Peyer's patch (tissue), 4 donors: Measurements from ENCODE around the gene TM4SF18. TPM values are rescaled to one million over a fixed set of nuclear protein-coding genes. Genes with fewer than 3 reads are reported as not detected.

Experiments
- DNase-seq, 3 donors: peaks; one replicate each; pipeline ENCODE4 v3.0.0-alpha.2; 2017 to 2019
- H3K27ac ChIP-seq, 4 donors: fragments of 200-600 bp; sonication (generic); one replicate each; pipeline ENCODE4 v1.5.1; 2016 to 2019
- H3K27me3 ChIP-seq, 2 donors: fragments of 200-600 bp; sonication (generic); one replicate each; pipeline ENCODE4 v1.5.1; 2019
- H3K36me3 ChIP-seq, 3 donors: fragments of 200-600 bp; sonication (generic); one replicate each; pipeline ENCODE4 v1.5.1; 2016 to 2019
- H3K4me1 ChIP-seq, 4 donors: fragments of 200-600 bp; sonication (generic); one replicate each; pipeline ENCODE4 v1.5.1; 2016 to 2019
- H3K4me3 ChIP-seq, 4 donors: fragments of 200-600 bp; sonication (generic); 1 replicate in 3 of 4; 2 replicates in 1 of 4; pipeline ENCODE4 v1.5.1; 2016 to 2019; ENCODE audit warnings: mild to moderate bottlenecking in 1 of 4
- H3K9me3 ChIP-seq, 4 donors: fragments of 200-600 bp; sonication (generic); one replicate each; pipeline ENCODE4 v1.5.1; 2016 to 2019; ENCODE audit warnings: mild to moderate bottlenecking in 1 of 4
- POLR2A ChIP-seq, 2 donors: fragments of 450-650 bp; IDR thresholded peaks; one replicate each; pipeline ENCODE4 v1.5.1; 2017; ENCODE audit warnings: antibody characterized with exemption in 2 of 2, mild to moderate bottlenecking in 2 of 2, moderate library complexity in 2 of 2
- total RNA-seq, 4 donors: library from RNA; depleted of rRNA; stranded (reverse); fragments of >200 nt; gene quantifications; one replicate each; pipeline ENCODE4 v1.1.0, GENCODE V29; 2016
- TF ChIP-seq, protein P1 (sequence below), 6 experiments: fragments of 450-650 bp in 4 of 6; fragments of 200-600 bp in 2 of 6; sonication (generic) in 1 of 6; IDR thresholded peaks; one replicate each; pipeline ENCODE4 v1.5.1; 2017 to 2019; ENCODE audit warnings: antibody characterized with exemption in 6 of 6, mild to moderate bottlenecking in 3 of 6, moderate library complexity in 1 of 6

Gene TM4SF18
- total RNA-seq, 4 donors from 2014 or later, result 1.1 to 6.6 (median 3.3) TPM

DNA sequence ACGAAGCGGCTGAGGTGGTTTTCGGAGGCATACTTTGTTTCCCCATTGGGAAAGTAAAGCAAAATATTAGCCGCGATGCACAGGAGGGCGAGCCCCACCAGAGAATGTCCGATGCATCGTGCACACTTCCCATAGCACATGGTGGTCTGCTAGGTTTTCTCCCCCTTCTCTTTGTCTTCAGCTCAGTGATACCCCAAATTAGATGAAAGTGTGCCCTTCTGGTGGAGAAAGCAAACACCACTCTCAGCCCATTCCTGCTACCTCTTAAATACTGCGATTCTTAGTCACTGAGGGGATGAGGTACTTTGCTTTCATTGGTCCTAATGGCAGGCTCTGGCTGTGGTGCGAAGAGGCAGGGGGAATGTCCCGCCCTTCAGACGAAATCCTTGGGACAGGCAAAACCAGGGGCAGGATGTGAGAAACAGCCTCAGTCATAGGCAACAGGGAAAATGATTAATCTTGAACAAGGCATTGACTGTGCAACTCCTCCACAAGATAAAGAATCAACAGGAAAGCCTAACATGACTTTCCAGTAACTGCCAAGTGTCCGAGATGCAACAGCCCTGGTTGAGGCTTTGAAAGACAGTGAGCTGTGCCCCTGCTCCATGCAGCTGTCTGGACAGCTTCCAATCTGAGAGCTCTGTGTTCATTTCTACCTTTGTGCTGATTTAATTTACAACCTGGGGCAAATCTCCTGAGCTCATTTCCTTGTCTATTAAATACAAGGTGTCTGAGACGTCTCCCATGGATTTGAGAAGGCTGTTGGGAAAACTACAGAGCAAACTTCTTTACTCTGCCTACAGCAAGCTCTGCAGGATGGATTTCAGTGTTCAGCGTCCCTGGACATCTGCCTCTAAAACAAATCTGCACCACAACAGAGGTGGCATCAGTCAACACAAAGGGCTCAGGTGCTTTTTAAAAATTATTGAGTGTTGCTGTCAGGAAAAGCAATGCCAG lies 44.2 kb upstream of the TM4SF18 start, which contains the start of gene TM4SF1:
Gene TM4SF1 (minus strand): TSS at position 242 of the 957 bp plus-strand sequence. CDS start 102 bp downstream, at position 140.
- Histone ChIP-seq H3K27me3 (no peaks in the 10 kb centered on the region), H3K36me3 (no peaks in the 10 kb centered on the region), H3K9me3 (no peaks in the 10 kb centered on the region), H3K27ac (peak within 1 kb of the TSS; percentile 17 to 83 (median 68)), H3K4me3 (peak within 1 kb of the TSS in 3 of 4 donors; percentile 10 to 45 (median 43)), H3K4me1 (peaks cover 0 to 15% (median 0%) of the 10 kb centered on the region in 4 donors)
- DNase-seq, result no peak
- TF ChIP-seq, protein P1, sequence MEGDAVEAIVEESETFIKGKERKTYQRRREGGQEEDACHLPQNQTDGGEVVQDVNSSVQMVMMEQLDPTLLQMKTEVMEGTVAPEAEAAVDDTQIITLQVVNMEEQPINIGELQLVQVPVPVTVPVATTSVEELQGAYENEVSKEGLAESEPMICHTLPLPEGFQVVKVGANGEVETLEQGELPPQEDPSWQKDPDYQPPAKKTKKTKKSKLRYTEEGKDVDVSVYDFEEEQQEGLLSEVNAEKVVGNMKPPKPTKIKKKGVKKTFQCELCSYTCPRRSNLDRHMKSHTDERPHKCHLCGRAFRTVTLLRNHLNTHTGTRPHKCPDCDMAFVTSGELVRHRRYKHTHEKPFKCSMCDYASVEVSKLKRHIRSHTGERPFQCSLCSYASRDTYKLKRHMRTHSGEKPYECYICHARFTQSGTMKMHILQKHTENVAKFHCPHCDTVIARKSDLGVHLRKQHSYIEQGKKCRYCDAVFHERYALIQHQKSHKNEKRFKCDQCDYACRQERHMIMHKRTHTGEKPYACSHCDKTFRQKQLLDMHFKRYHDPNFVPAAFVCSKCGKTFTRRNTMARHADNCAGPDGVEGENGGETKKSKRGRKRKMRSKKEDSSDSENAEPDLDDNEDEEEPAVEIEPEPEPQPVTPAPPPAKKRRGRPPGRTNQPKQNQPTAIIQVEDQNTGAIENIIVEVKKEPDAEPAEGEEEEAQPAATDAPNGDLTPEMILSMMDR (IDR thresholded peaks at IDR 0.05), result no peak
- TF ChIP-seq POLR2A (IDR thresholded peaks at IDR 0.05), result peak; percentile 24 to 60

GRCh38 chr3:149376718-149377407 lies 43.4 kb upstream of the TM4SF18 start:
- TF ChIP-seq, protein P1 (IDR thresholded peaks at IDR 0.05), result no peak
- TF ChIP-seq POLR2A (IDR thresholded peaks at IDR 0.05), result no peak
- no peak for DNase-seq

DNA sequence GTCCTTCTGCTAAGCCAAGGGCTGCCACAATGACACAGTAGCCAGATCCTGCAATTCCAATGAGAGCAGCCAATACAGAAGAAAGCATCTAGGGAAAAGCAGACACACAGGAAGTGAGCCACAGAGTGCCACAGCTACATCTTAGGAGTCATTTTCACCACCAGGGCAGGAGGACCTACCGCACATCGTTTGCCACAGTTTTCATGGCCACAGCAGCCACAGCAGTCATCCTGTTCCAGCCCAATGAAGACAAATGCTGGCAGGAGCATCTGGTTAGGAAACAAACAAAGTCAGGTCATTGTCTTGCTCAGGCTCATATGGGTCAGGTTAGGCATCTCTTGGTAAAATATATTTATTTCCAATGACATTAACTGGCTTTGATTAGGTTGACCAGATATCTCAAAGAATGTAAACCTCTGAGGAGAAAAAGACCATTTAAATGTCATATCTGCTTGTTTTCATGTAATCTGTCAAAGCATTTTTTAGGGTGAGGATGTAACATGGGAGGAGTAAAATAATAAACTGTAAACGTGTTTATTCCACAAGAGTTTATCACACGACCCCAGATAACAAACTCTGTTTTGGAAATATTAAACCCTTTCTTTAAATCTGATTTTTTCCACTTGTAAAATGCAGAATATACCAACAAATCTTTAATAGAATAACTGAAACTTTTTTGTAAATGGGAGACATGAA lies 42.2 kb upstream of the TM4SF18 start:
- no peaks in the 10 kb centered on the region for H3K9me3 ChIP-seq
- no peaks in the 10 kb centered on the region for H3K27me3 ChIP-seq
- peak overlapping the region in 3 of 4 donors; percentile 10 to 45 (median 43) for H3K4me3 ChIP-seq
- peak overlapping the region in 3 of 4 donors; percentile 57 to 83 (median 58) for H3K27ac ChIP-seq
- no peak for DNase-seq
- no peaks in the 10 kb centered on the region for H3K36me3 ChIP-seq
- TF ChIP-seq, protein P1 (IDR thresholded peaks at IDR 0.05), result no peak
- TF ChIP-seq POLR2A (IDR thresholded peaks at IDR 0.05), result no peak
- peaks cover 0 to 28% (median 0%) of the 10 kb centered on the region in 4 donors for H3K4me1 ChIP-seq

More at GRCh38 chr3:149376718-149377407, 43.4 kb upstream of the TM4SF18 start:
- Histone ChIP-seq H3K36me3 (no peaks in the 10 kb centered on the region), H3K27ac (peak overlapping the region in 3 of 4 donors; percentile 67 to 83 (median 69)), H3K9me3 (no peaks in the 10 kb centered on the region), H3K4me3 (peak overlapping the region in 3 of 4 donors; percentile 10 to 45 (median 43)), H3K27me3 (no peaks in the 10 kb centered on the region), H3K4me1 (peaks cover 0 to 15% (median 0%) of the 10 kb centered on the region in 4 donors)

DNA sequence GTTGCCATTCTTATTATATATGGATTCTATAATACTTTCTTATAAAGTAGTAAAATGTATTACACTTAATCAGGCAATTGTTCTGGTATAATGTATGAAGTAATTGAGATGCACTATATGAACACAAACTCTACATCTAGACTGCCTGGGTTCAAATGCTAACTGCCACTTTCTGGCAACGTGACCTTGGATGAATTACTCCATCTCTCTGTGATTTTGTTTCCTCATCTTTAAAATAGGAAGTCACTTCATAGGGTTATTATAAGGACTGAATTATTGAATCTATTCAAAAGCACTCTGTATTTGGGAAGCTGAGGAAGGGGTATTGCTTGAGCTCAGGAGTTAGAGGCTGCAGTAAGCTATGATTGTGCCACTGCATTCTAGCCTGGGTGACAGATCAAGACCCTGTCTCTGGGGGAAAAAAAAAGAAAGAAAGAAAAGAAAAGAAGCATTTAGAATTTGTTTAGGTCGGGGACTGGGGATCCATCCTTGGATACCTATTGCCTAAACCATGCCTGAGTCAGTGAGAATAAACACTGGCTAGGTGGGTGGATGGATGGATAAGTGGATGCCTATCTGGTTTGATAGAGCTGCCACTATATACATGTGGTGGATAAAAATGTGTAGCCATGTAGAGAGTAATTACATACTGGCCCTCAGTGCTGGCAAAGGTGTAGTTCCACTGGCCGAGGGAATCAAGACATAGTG lies 41.5 kb upstream of the TM4SF18 start:
- TF ChIP-seq, protein P1 (IDR thresholded peaks at IDR 0.05), result no peak
- no peak for TF ChIP-seq POLR2A (IDR thresholded peaks at IDR 0.05)
- Histone ChIP-seq H3K4me1 (peaks cover 0 to 30% (median 0%) of the 10 kb centered on the region in 4 donors), H3K4me3 (peak overlapping the region in 2 of 4 donors; percentile 43 to 45), H3K36me3 (no peaks in the 10 kb centered on the region), H3K27ac (peak overlapping the region in 2 of 4 donors; percentile 1 to 58), H3K9me3 (no peaks in the 10 kb centered on the region), H3K27me3 (no peaks in the 10 kb centered on the region)
- no peak for DNase-seq
